ENCODE data around the gene ZNF804B.
"Not testable (repeated sequence)": the region's sequence is repeated elsewhere in the genome, so short reads cannot be mapped to it uniquely, and the experiment has no call there.

ZNF804B gene

GRCh38 chr7:89104748-89105685, 345.5 kb downstream of the ZNF804B start:
- DNase-seq: no peak

GRCh38 chr7:89123871-89124270, 364.4 kb downstream of the ZNF804B start:
- no peak for DNase-seq

- no peak for DNase-seq
These were observed 370.3 kb downstream of the ZNF804B start for GRCh38 chr7:89129600-89130375.

- DNase-seq: no peak
These were observed 373.9 kb downstream of the ZNF804B start for GRCh38 chr7:89133357-89133756.

GRCh38 chr7:89133819-89134218, 374.3 kb downstream of the ZNF804B start:
- no peak for DNase-seq

- no peak for DNase-seq
These were observed 386.3 kb downstream of the ZNF804B start for GRCh38 chr7:89145801-89146200.

- no peak for DNase-seq
These were observed 400.6 kb downstream of the ZNF804B start for GRCh38 chr7:89160107-89160506.

GRCh38 chr7:89165421-89165820, 405.9 kb downstream of the ZNF804B start:
- DNase-seq: no peak

GRCh38 chr7:89170628-89171027, 411.1 kb downstream of the ZNF804B start:
- no peak for DNase-seq

GRCh38 chr7:89182116-89182515, 422.6 kb downstream of the ZNF804B start:
- DNase-seq: no peak

- DNase-seq: no peak
These were observed 424.2 kb downstream of the ZNF804B start for GRCh38 chr7:89183712-89184111.

GRCh38 chr7:89200758-89201157, 441.3 kb downstream of the ZNF804B start:
- DNase-seq: no peak

GRCh38 chr7:89223900-89224395, 464.4 kb downstream of the ZNF804B start:
- no peak for DNase-seq

GRCh38 chr7:89228688-89229171, 469.2 kb downstream of the ZNF804B start:
- DNase-seq: not testable (repeated sequence)

GRCh38 chr7:89238156-89238555, 478.7 kb downstream of the ZNF804B start:
- no peak for DNase-seq

- DNase-seq: no peak
These were observed 486.7 kb downstream of the ZNF804B start for GRCh38 chr7:89246196-89246595.

- no peak for DNase-seq
These were observed 487.7 kb downstream of the ZNF804B start for GRCh38 chr7:89247207-89247606.

GRCh38 chr7:89259085-89259484, 499.6 kb downstream of the ZNF804B start:
- DNase-seq: no peak

GRCh38 chr7:89264126-89264525, 504.6 kb downstream of the ZNF804B start:
- DNase-seq: no peak

- no peak for DNase-seq
These were observed 506.1 kb downstream of the ZNF804B start for GRCh38 chr7:89265631-89266030.

GRCh38 chr7:89283302-89283701, 523.8 kb downstream of the ZNF804B start:
- DNase-seq: no peak

GRCh38 chr7:89308535-89308934, 549.0 kb downstream of the ZNF804B start:
- DNase-seq: no peak

GRCh38 chr7:89311886-89312285, 552.4 kb downstream of the ZNF804B start:
- DNase-seq: no peak

- no peak for DNase-seq
These were observed 553.1 kb downstream of the ZNF804B start for GRCh38 chr7:89312551-89312950.

Measured in CD4-positive, alpha-beta T cell treated with Interleukin-12 subunit alpha and Interleukin-12 subunit beta, for 1 hour (primary cell).